HCT116 (cell line): ENCODE data around the gene ZNF536. TPM values are rescaled to one million over a fixed set of nuclear protein-coding genes. Genes with fewer than 3 reads are reported as not detected.

Source experiments
- ATAC-seq: fragments of 200-7000 bp; cut with Tn5 transposase; 2 replicates; pipeline ENCODE4 v1.9.1; 2020; ENCODE audit warnings: mild to moderate bottlenecking, moderate library complexity
- BruUV-seq: library from RNA; stranded (reverse); fragments of 400-500 nt; replicated peaks from 2 replicates; lab custom pipeline; 2021; lab: Mats Ljungman, UMichigan
- CTCF ChIA-PET: fragments of 300-600 bp; sonication (Branson Sonifier 250); formaldehyde crosslinking; loops from one replicate; lab custom pipeline; 2021; ENCODE audit warnings: antibody characterized with exemption; lab: Charles Lee
- POLR2A ChIA-PET: fragments of 300-600, 350-600 bp; sonication (Branson Sonifier 250); formaldehyde crosslinking; loops from one replicate; lab custom pipeline; 2021; ENCODE audit warnings: antibody characterized with exemption; lab: Charles Lee
- RAD21 ChIA-PET, 2 experiments: fragments of 300-600 bp; sonication (Branson Sonifier 250); formaldehyde crosslinking; loops; one replicate each; lab custom pipeline; 2023; ENCODE audit warnings: low total read pairs in 2 of 2; ENCODE audit not compliant: uncharacterized antibody in 2 of 2, unreplicated experiment in 2 of 2, low non-redundant PET in 1 of 2; lab: Charles Lee
- DNase-seq: peaks from one replicate; pipeline ENCODE4 v3.0.0-alpha.2; 2010; ENCODE audit warnings: low read depth, low spot score
- H2AFZ ChIP-seq: fragments of 200-600 bp; shearing (Covaris generic), sonication (generic); 2 replicates; pipeline ENCODE4 v1.6.1; 2017; ENCODE audit warnings: low read depth, mixed run types, mixed read lengths, antibody characterized with exemption, low read length; ENCODE audit not compliant: poor library complexity, severe bottlenecking
- H3K27ac ChIP-seq: 2 replicates; pipeline ENCODE4 v1.5.1; 2012; ENCODE audit warnings: low read depth, low read length
- H3K27me3 ChIP-seq: fragments of 200-600 bp; sonication (generic); 2 replicates; pipeline ENCODE4 v1.6.1; 2016; ENCODE audit warnings: mixed run types, low read length, mixed read lengths; ENCODE audit not compliant: insufficient read depth
- H3K36me3 ChIP-seq, 2 experiments: fragments of 200-500 bp in 1 of 2; fragments of 200-600 bp in 1 of 2; sonication (Bioruptor generic) in 1 of 2; sonication (generic) in 1 of 2; 2 replicates each; pipeline versions ENCODE4 v1.5.1 to v1.6.1; 2014 to 2016; ENCODE audit warnings: low read length in 2 of 2, inconsistent platforms in 1 of 2, mixed read lengths in 1 of 2, mixed run types in 1 of 2; ENCODE audit not compliant: insufficient read depth in 2 of 2, control insufficient read depth in 1 of 2
- H3K4me1 ChIP-seq, 2 experiments: fragments of 200-600 bp in 1 of 2; sonication (generic) in 1 of 2; 2 replicates each; pipeline versions ENCODE4 v1.5.1 to v1.6.1; 2012 to 2017; ENCODE audit warnings: low read length in 2 of 2, inconsistent platforms in 1 of 2, mild to moderate bottlenecking in 1 of 2, mixed read lengths in 1 of 2, mixed run types in 1 of 2, moderate library complexity in 1 of 2; ENCODE audit not compliant: insufficient read depth in 2 of 2, control insufficient read depth in 1 of 2
- H3K4me2 ChIP-seq: fragments of 200-600 bp; sonication (generic); 2 replicates; pipeline ENCODE4 v1.6.1; 2017; ENCODE audit warnings: mixed run types, low read length, mixed read lengths
- H3K4me3 ChIP-seq, 2 experiments: fragments of 200-600 bp in 1 of 2; sonication (generic) in 1 of 2; replicated peaks in 1 of 2; 2 replicates each; pipeline ENCODE4 v1.5.1; 2011 to 2016; ENCODE audit warnings: low read length in 2 of 2, control low read depth in 1 of 2, low read depth in 1 of 2, mild to moderate bottlenecking in 1 of 2, mixed read lengths in 1 of 2, mixed run types in 1 of 2
- H3K79me2 ChIP-seq: fragments of 200-600 bp; sonication (generic); 2 replicates; pipeline ENCODE4 v1.6.1; 2017; ENCODE audit warnings: mild to moderate bottlenecking, mixed run types, low read length, moderate library complexity, mixed read lengths; ENCODE audit not compliant: insufficient read depth
- H3K9ac ChIP-seq: fragments of 200-600 bp; sonication (generic); 2 replicates; pipeline ENCODE4 v1.6.1; 2016; ENCODE audit warnings: low read length, mixed read lengths
- H3K9me2 ChIP-seq: fragments of 200-600 bp; sonication (generic), shearing (Covaris generic); 2 replicates; pipeline ENCODE4 v1.6.1; 2017; ENCODE audit warnings: mixed run types, mild to moderate bottlenecking, moderate library complexity; ENCODE audit not compliant: insufficient read depth
- H3K9me3 ChIP-seq, 2 experiments: fragments of 200-500 bp in 1 of 2; fragments of 200-600 bp in 1 of 2; sonication (Bioruptor generic) in 1 of 2; sonication (generic) in 1 of 2; 2 replicates each; pipeline ENCODE4 v1.6.1; 2014 to 2017; ENCODE audit warnings: low read length in 2 of 2, mixed read lengths in 2 of 2, inconsistent platforms in 1 of 2, low read depth in 1 of 2, mild to moderate bottlenecking in 1 of 2, mixed run types in 1 of 2, moderate library complexity in 1 of 2; ENCODE audit not compliant: control insufficient read depth in 1 of 2, insufficient read depth in 1 of 2
- H4K20me1 ChIP-seq: fragments of 200-600 bp; sonication (generic), shearing (Covaris generic); 2 replicates; pipeline ENCODE4 v1.6.1; 2017; ENCODE audit warnings: mixed run types, mild to moderate bottlenecking, moderate library complexity; ENCODE audit not compliant: insufficient read depth
- ATF3 ChIP-seq: IDR thresholded peaks from 2 replicates; pipeline ENCODE4 v1.6.1; 2012
- CBX3 ChIP-seq: IDR thresholded peaks from 2 replicates; pipeline ENCODE4 v1.6.1; 2012; ENCODE audit warnings: low read depth
- CTCF ChIP-seq, 3 experiments: fragments of 200-600 bp in 1 of 3; sonication (generic) in 1 of 3; IDR thresholded peaks in 2 of 3; conservative IDR thresholded peaks in 1 of 3; 2 replicates each; pipeline ENCODE4 v1.5.1; 2012 to 2017; ENCODE audit warnings: low read depth in 2 of 3, low read length in 2 of 3, antibody characterized with exemption in 1 of 3, borderline replicate concordance in 1 of 3, control low read depth in 1 of 3, mild to moderate bottlenecking in 1 of 3, mixed read lengths in 1 of 3, mixed run types in 1 of 3, moderate library complexity in 1 of 3; ENCODE audit not compliant: insufficient read depth in 1 of 3
- EZH2 ChIP-seq: fragments of 200-600 bp; sonication (generic); IDR thresholded peaks from 2 replicates; pipeline ENCODE4 v1.6.1; 2017; ENCODE audit warnings: antibody characterized with exemption, mixed run types
- POLR2A ChIP-seq: IDR thresholded peaks from 2 replicates; pipeline ENCODE4 v1.7.0; 2011; ENCODE audit warnings: borderline replicate concordance; ENCODE audit not compliant: insufficient read depth, insufficient read length; ENCODE audit errors: extremely low read depth
- POLR2AphosphoS5 ChIP-seq: IDR thresholded peaks from 2 replicates; pipeline ENCODE4 v1.6.1; 2011; ENCODE audit warnings: mild to moderate bottlenecking, low read depth, low read length, moderate library complexity
- SRF ChIP-seq: IDR thresholded peaks from 2 replicates; pipeline ENCODE4 v1.6.1; 2012; ENCODE audit warnings: low read depth
- TCF7L2 ChIP-seq: IDR thresholded peaks from 2 replicates; pipeline ENCODE4 v1.7.0; 2011; ENCODE audit warnings: borderline replicate concordance, inconsistent platforms; ENCODE audit not compliant: insufficient read depth, insufficient read length; ENCODE audit errors: extremely low read depth
- YY1 ChIP-seq: IDR thresholded peaks from 2 replicates; pipeline ENCODE4 v1.6.1; 2011; ENCODE audit warnings: low read length, low read depth, moderate library complexity, mild to moderate bottlenecking; ENCODE audit not compliant: insufficient replicate concordance; ENCODE audit errors: extremely low read depth
- ZNF274 ChIP-seq: fragments of 200-500 bp; sonication (Bioruptor generic); IDR thresholded peaks from 2 replicates; pipeline ENCODE4 v1.6.1; 2014; ENCODE audit warnings: mild to moderate bottlenecking, low read depth, low read length, inconsistent platforms
- intact Hi-C: fragments of 100-400 bp; cut with micrococcal nuclease; formaldehyde crosslinking; loops from 2 replicates; pipeline ENCODE4 v1.10.0; 2022
- total RNA-seq: library from RNA; stranded (reverse); gene quantifications from one replicate; pipeline ENCODE4 v1.2.1, GENCODE V29; 2021; ENCODE audit not compliant: unreplicated experiment
- TF ChIP-seq, protein P1 (sequence below): IDR thresholded peaks from 2 replicates; pipeline ENCODE4 v1.6.1; 2011; ENCODE audit warnings: mild to moderate bottlenecking, low read length, moderate library complexity; ENCODE audit not compliant: insufficient replicate concordance; ENCODE audit errors: extremely low read depth
- TF ChIP-seq, protein P2 (sequence below): IDR thresholded peaks from 2 replicates; pipeline ENCODE4 v1.6.1; 2012; ENCODE audit warnings: low read depth

ZNF536 gene
- total RNA-seq, 1 experiment from 2014 or later = not detected

- CTCF ChIA-PET = no interaction called here
- no peak for ATAC-seq
These were observed 146.9 kb downstream of the ZNF536 start for GRCh38 chr19:30518965-30519606.

More at GRCh38 chr19:30518965-30519606, 146.9 kb downstream of the ZNF536 start:
- ChIA-PET POLR2A (no interaction called here), RAD21 (interaction anchor here in 1 of 2 experiments (0.7 kb wide), 1 partner anchor 104 kb away, joined by 3 read pairs; no protein-coding TSS in a partner anchor)
- Histone ChIP-seq H3K4me3 (no peak overlapping the region), H4K20me1 (no peaks in the 10 kb centered on the region), H3K27me3 (peaks cover 8% of the 10 kb centered on the region), H2AFZ (no peak overlapping the region), H3K27ac (no peak overlapping the region), H3K4me1 (no peaks in the 10 kb centered on the region), H3K9ac (no peak overlapping the region), H3K4me2 (no peak overlapping the region), H3K9me2 (no peaks in the 10 kb centered on the region), H3K36me3 (no peaks in the 10 kb centered on the region), H3K9me3 (no peaks in the 10 kb centered on the region), H3K79me2 (no peaks in the 10 kb centered on the region)
- TF ChIP-seq POLR2A (no peak), CTCF (IDR thresholded peaks at IDR 0.05 in 2 of 3, conservative IDR thresholded peaks at IDR 0.05 in 1 of 3; ENCODE audit: borderline replicate concordance in 1 of 3, insufficient read depth in 1 of 3, low read depth in 2 of 3, low read length in 2 of 3) (no peak), ZNF274 (no peak), TCF7L2 (no peak), YY1 (no peak), ATF3 (no peak), SRF (no peak), POLR2AphosphoS5 (no peak), CBX3 (no peak), EZH2 (no peak)
- TF ChIP-seq, protein P1, sequence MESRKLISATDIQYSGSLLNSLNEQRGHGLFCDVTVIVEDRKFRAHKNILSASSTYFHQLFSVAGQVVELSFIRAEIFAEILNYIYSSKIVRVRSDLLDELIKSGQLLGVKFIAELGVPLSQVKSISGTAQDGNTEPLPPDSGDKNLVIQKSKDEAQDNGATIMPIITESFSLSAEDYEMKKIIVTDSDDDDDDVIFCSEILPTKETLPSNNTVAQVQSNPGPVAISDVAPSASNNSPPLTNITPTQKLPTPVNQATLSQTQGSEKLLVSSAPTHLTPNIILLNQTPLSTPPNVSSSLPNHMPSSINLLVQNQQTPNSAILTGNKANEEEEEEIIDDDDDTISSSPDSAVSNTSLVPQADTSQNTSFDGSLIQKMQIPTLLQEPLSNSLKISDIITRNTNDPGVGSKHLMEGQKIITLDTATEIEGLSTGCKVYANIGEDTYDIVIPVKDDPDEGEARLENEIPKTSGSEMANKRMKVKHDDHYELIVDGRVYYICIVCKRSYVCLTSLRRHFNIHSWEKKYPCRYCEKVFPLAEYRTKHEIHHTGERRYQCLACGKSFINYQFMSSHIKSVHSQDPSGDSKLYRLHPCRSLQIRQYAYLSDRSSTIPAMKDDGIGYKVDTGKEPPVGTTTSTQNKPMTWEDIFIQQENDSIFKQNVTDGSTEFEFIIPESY = no peak
- TF ChIP-seq, protein P2, sequence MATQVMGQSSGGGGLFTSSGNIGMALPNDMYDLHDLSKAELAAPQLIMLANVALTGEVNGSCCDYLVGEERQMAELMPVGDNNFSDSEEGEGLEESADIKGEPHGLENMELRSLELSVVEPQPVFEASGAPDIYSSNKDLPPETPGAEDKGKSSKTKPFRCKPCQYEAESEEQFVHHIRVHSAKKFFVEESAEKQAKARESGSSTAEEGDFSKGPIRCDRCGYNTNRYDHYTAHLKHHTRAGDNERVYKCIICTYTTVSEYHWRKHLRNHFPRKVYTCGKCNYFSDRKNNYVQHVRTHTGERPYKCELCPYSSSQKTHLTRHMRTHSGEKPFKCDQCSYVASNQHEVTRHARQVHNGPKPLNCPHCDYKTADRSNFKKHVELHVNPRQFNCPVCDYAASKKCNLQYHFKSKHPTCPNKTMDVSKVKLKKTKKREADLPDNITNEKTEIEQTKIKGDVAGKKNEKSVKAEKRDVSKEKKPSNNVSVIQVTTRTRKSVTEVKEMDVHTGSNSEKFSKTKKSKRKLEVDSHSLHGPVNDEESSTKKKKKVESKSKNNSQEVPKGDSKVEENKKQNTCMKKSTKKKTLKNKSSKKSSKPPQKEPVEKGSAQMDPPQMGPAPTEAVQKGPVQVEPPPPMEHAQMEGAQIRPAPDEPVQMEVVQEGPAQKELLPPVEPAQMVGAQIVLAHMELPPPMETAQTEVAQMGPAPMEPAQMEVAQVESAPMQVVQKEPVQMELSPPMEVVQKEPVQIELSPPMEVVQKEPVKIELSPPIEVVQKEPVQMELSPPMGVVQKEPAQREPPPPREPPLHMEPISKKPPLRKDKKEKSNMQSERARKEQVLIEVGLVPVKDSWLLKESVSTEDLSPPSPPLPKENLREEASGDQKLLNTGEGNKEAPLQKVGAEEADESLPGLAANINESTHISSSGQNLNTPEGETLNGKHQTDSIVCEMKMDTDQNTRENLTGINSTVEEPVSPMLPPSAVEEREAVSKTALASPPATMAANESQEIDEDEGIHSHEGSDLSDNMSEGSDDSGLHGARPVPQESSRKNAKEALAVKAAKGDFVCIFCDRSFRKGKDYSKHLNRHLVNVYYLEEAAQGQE = no peak
- intact Hi-C loops = no loop called here
- no TSS peak for BruUV-seq
- no peak for DNase-seq
